K562 (cell line): Measurements from ENCODE around the gene DPH6. TPM values are rescaled to one million over a fixed set of nuclear protein-coding genes. Genes with fewer than 3 reads are reported as not detected.
"Not testable (repeated sequence)": the region's sequence is repeated elsewhere in the genome, so short reads cannot be mapped to it uniquely, and the experiment has no call there.

ENCODE experiments used
- ATAC-seq: fragments of 200-7000 bp; cut with Tn5 transposase; 3 replicates; pipeline ENCODE4 v1.9.1; 2020; ENCODE audit warnings: moderate library complexity
- BruUV-seq: library from RNA; stranded (reverse); fragments of 400-500 nt; replicated peaks from 2 replicates; lab custom pipeline; 2021; lab: Mats Ljungman, UMichigan
- CTCF ChIA-PET: fragments of 300-600 bp; formaldehyde crosslinking; extraction: SDS; loops from one replicate; lab custom pipeline; 2021; ENCODE audit warnings: low intra/inter-chr PET ratio; lab: Yijun Ruan, JAX
- POLR2A ChIA-PET: fragments of 300-600, 350-650 bp; sonication (Branson Sonifier 250); formaldehyde crosslinking; extraction: SDS; loops from one replicate; lab custom pipeline; 2021; ENCODE audit warnings: antibody characterized with exemption, inconsistent platforms; lab: Yijun Ruan, JAX
- DNase-seq, 4 experiments: peaks; one replicate each; pipeline versions ENCODE4 v3.0.0 to v3.0.0-alpha.2; 2011 to 2018; ENCODE audit warnings: low spot score in 3 of 4, mixed read lengths in 3 of 4; ENCODE audit errors: extremely low read depth in 1 of 4
- FAIRE-seq: peaks from 2 replicates; lab custom pipeline; 2011; peaks lifted over from hg19 to GRCh38; lab: Jason Lieb, UNC
- H2AFZ ChIP-seq: 2 replicates; pipeline ENCODE4 v1.6.0; 2011; ENCODE audit warnings: low read depth, low read length, control low read depth, inconsistent platforms
- H3K27ac ChIP-seq: fragments of 200-600 bp; 3 replicates; pipeline ENCODE4 v1.8.0; 2011; ENCODE audit warnings: low read depth, mild to moderate bottlenecking, control low read depth, inconsistent platforms, low read length, moderate library complexity, mixed read lengths; ENCODE audit errors: extremely low read depth
- H3K27me3 ChIP-seq, 2 experiments: fragments of 300-600 bp in 1 of 2; 2 replicates in 1 of 2; 3 replicates in 1 of 2; pipeline versions ENCODE4 v1.6.0 to v1.8.0; 2011; ENCODE audit warnings: inconsistent platforms in 2 of 2, low read length in 2 of 2, mild to moderate bottlenecking in 1 of 2, mixed read lengths in 1 of 2, moderate library complexity in 1 of 2; ENCODE audit not compliant: control insufficient read depth in 2 of 2, insufficient read depth in 2 of 2
- H3K36me3 ChIP-seq: fragments of 300-600 bp; 3 replicates; pipeline ENCODE4 v1.8.0; 2011; ENCODE audit warnings: mild to moderate bottlenecking, low read length, inconsistent platforms; ENCODE audit not compliant: control insufficient read depth, insufficient read depth
- H3K4me1 ChIP-seq, 2 experiments: fragments of 200-600 bp in 1 of 2; replicated peaks in 1 of 2; 2 replicates in 1 of 2; 3 replicates in 1 of 2; pipeline versions ENCODE4 v1.5.1 to v1.8.0; 2011; ENCODE audit warnings: inconsistent platforms in 2 of 2, low read length in 2 of 2, mild to moderate bottlenecking in 1 of 2, mixed read lengths in 1 of 2, moderate library complexity in 1 of 2; ENCODE audit not compliant: control insufficient read depth in 2 of 2, insufficient read depth in 2 of 2
- H3K4me2 ChIP-seq: 2 replicates; pipeline ENCODE4 v1.6.1; 2011; ENCODE audit warnings: low read length, control low read depth, inconsistent platforms, mixed read lengths; ENCODE audit not compliant: insufficient read depth
- H3K4me3 ChIP-seq: fragments of 200-600 bp; sonication (generic), shearing (Covaris generic); 2 replicates; pipeline ENCODE4 v1.5.1; 2016; ENCODE audit warnings: control low read depth, inconsistent platforms
- H3K79me2 ChIP-seq: fragments of 200-600 bp; 3 replicates; pipeline ENCODE4 v1.8.0; 2011; ENCODE audit warnings: low read length, inconsistent platforms; ENCODE audit not compliant: control insufficient read depth, insufficient read depth
- H3K9ac ChIP-seq, 2 experiments: 2 replicates each; pipeline versions ENCODE4 v1.6.0 to v1.6.1; 2011; ENCODE audit warnings: low read depth in 2 of 2, low read length in 2 of 2, control low read depth in 1 of 2, inconsistent platforms in 1 of 2, mild to moderate bottlenecking in 1 of 2, mixed read lengths in 1 of 2; ENCODE audit not compliant: insufficient read depth in 1 of 2
- H3K9me1 ChIP-seq: one replicate; pipeline ENCODE4 v1.6.0; 2011; ENCODE audit warnings: inconsistent platforms, mild to moderate bottlenecking, low read length, moderate library complexity; ENCODE audit not compliant: control insufficient read depth, insufficient read depth
- H3K9me3 ChIP-seq: replicated peaks from 2 replicates; pipeline ENCODE4 v1.5.1; 2011; ENCODE audit warnings: low read depth, low read length, inconsistent platforms; ENCODE audit not compliant: control insufficient read depth, insufficient read depth
- H4K20me1 ChIP-seq: replicated peaks from 2 replicates; pipeline ENCODE4 v1.6.1; 2011; ENCODE audit warnings: low read length, inconsistent platforms, mixed read lengths; ENCODE audit not compliant: control insufficient read depth, insufficient read depth
- BRCA1 ChIP-seq, 2 experiments: fragments of 450-650 bp in 1 of 2; sonication (generic) in 1 of 2; formaldehyde crosslinking in 1 of 2; IDR thresholded peaks; 2 replicates each; pipeline versions ENCODE4 v1.5.0 to v1.6.1; 2017 to 2020; ENCODE audit warnings: mild to moderate bottlenecking in 1 of 2, missing genetic modification reagents in 1 of 2
- POLR2G ChIP-seq: fragments of 200-400 bp; formaldehyde crosslinking; IDR thresholded peaks from 2 replicates; pipeline ENCODE4 v1.6.1; 2017; ENCODE audit warnings: low read depth, mild to moderate bottlenecking, antibody characterized with exemption, low read length, moderate library complexity
- RBM25 ChIP-seq: fragments of 200-400 bp; formaldehyde crosslinking; IDR thresholded peaks from 2 replicates; pipeline ENCODE4 v1.6.1; 2018; ENCODE audit warnings: low read length, low read depth, moderate library complexity; ENCODE audit not compliant: severe bottlenecking
- SREBF2 ChIP-seq: sonication (generic); formaldehyde crosslinking; IDR thresholded peaks from 2 replicates; pipeline ENCODE4 v1.4.0; 2020; ENCODE audit warnings: mild to moderate bottlenecking, missing genetic modification reagents
- ZNF146 ChIP-seq: IDR thresholded peaks from one replicate; pipeline ENCODE4 v1.6.1; 2018; ENCODE audit warnings: missing compliant biosample characterization; ENCODE audit not compliant: unreplicated experiment
- ZNF174 ChIP-seq: fragments of 250-450 bp; sonication (Bioruptor Pico); IDR thresholded peaks from 2 replicates; pipeline ENCODE4 v1.4.0; 2020; ENCODE audit warnings: mild to moderate bottlenecking
- ZNF217 ChIP-seq: sonication (generic); formaldehyde crosslinking; IDR thresholded peaks from 2 replicates; pipeline ENCODE4 v1.8.0; 2022; ENCODE audit warnings: mild to moderate bottlenecking, missing genetic modification reagents
- ZNF282 ChIP-seq: sonication (generic); formaldehyde crosslinking; IDR thresholded peaks from 2 replicates; pipeline ENCODE4 v1.8.1; 2023; ENCODE audit warnings: missing genetic modification reagents
- ZNF696 ChIP-seq: fragments of 250-450 bp; sonication (Bioruptor Pico); conservative IDR thresholded peaks from 2 replicates; pipeline ENCODE4 v1.4.0; 2020; ENCODE audit warnings: mild to moderate bottlenecking, moderate library complexity
- whole genome bisulfite sequencing: fragments of 100-300 bp; shearing (Covaris generic); methylation state at CpG from one replicate; pipeline ENCODE4 v1.1.6; 2016; ENCODE audit warnings: low coverage, mixed read lengths; ENCODE audit not compliant: insufficient coverage; ENCODE audit errors: missing lambda C conversion rate; 5-methylcytosine and 5-hydroxymethylcytosine counted together
- in situ Hi-C: fragments of 300-500 bp; cut with MboI; formaldehyde crosslinking; loops from 4 replicates; pipeline ENCODE4 v1.15.0; 2018; ENCODE audit warnings: inconsistent platforms, mixed read lengths
- intact Hi-C: fragments of 100-400 bp; cut with micrococcal nuclease; formaldehyde crosslinking; loops from 2 replicates; pipeline ENCODE4 v1.14.2; 2022
- polyA plus RNA-seq, 8 experiments: library from polyadenylated mRNA; depleted of rRNA in 4 of 8; stranded (reverse) in 5 of 8; unstranded in 3 of 8; fragments of >200 nt; fragmentation: Nextera tagmentation in 2 of 8; fragmentation: Illumina TruSeq in 1 of 8; extraction: Ambion mirVana in 2 of 8; extraction: Trizol in 1 of 8; gene quantifications; 2 replicates each; pipeline versions ENCODE4 v1.2.1 to v1.2.3, GENCODE V29; 2011 to 2014; ENCODE audit warnings: inconsistent platforms in 1 of 8, missing spikeins in 1 of 8
- total RNA-seq, 7 experiments: library from RNA; depleted of rRNA in 6 of 7; stranded (reverse); fragments of >200 nt in 6 of 7; fragmentation: Illumina TruSeq in 2 of 7; extraction: Trizol in 2 of 7; gene quantifications; 2 replicates each; pipeline versions ENCODE4 v1.2.1 to v1.2.3, GENCODE V29; 2011 to 2021; ENCODE audit warnings: low replicate concordance in 1 of 7
- TF ChIP-seq, protein P1 (sequence below): fragments of 150-350 bp; conservative IDR thresholded peaks from 2 replicates; pipeline ENCODE4 v1.6.1; 2014; ENCODE audit warnings: low read length
- TF ChIP-seq, protein P2 (sequence below): fragments of 250-450 bp; sonication (Bioruptor Pico); IDR thresholded peaks from 2 replicates; pipeline ENCODE4 v1.5.0; 2020; ENCODE audit warnings: mild to moderate bottlenecking, borderline replicate concordance

The DPH6 gene
- total and polyA plus RNA-seq, 9 of the 15 experiments (the other 6 are each of a cell fraction or from before 2014, with no cell fraction given), result 10.1 to 69.1 (median 18.8) TPM

GRCh38 chr15:35441279-35441678 is 104.7 kb downstream of the DPH6 start:
- CTCF ChIA-PET, H3K36me3 ChIP-seq, H4K20me1 ChIP-seq, DNase-seq, H3K4me2 ChIP-seq, H3K4me1 ChIP-seq, H3K9ac ChIP-seq, ATAC-seq, FAIRE-seq, H3K9me1 ChIP-seq, H3K79me2 ChIP-seq, H3K27me3 ChIP-seq, H3K4me3 ChIP-seq, BruUV-seq, H3K9me3 ChIP-seq, H3K27ac ChIP-seq, POLR2A ChIA-PET, H2AFZ ChIP-seq: not testable (repeated sequence)
- intact Hi-C loops (loop anchor here (5.0 kb wide), 1 partner anchor 819 kb away; no protein-coding TSS in a partner anchor), in situ Hi-C loops (loop anchor here (5.0 to 10.0 kb wide), 2 partner anchors 144 to 366 kb away; no protein-coding TSS in a partner anchor)
- TF ChIP-seq ZNF146 (CRISPR knock-in tag) (peak; percentile 92), RBM25 (peak; percentile 28)
- 85% methylated on average over 4 of the region's 4 CpGs for WGBS

GRCh38 chr15:35440265-35440664 is 105.7 kb downstream of the DPH6 start:
- BruUV-seq, result no TSS peak
- no peak overlapping the region for H3K4me2 ChIP-seq
- no peaks in the 10 kb centered on the region for H3K36me3 ChIP-seq
- ChIA-PET POLR2A (no interaction called here), CTCF (no interaction called here)
- no peak overlapping the region for H3K27ac ChIP-seq
- in situ Hi-C loops (loop anchor here (5.0 to 10.0 kb wide), 2 partner anchors 143 to 365 kb away; no protein-coding TSS in a partner anchor), intact Hi-C loops (loop anchor here (5.0 kb wide), 1 partner anchor 818 kb away; no protein-coding TSS in a partner anchor)
- no peaks in the 10 kb centered on the region for H4K20me1 ChIP-seq
- no peaks in the 10 kb centered on the region for H3K9me1 ChIP-seq
- no peak for ATAC-seq
- H3K4me3 ChIP-seq, result no peak overlapping the region
- H3K9ac ChIP-seq, result no peak overlapping the region
- no peaks in the 10 kb centered on the region for H3K4me1 ChIP-seq
- no peaks in the 10 kb centered on the region for H3K79me2 ChIP-seq
- DNase-seq, result no peak
- WGBS, result 38% methylated on average over 3 of the region's 3 CpGs
- no peaks in the 10 kb centered on the region for H3K9me3 ChIP-seq
- H2AFZ ChIP-seq, result no peak overlapping the region
- H3K27me3 ChIP-seq, result no peaks in the 10 kb centered on the region
- no peak for FAIRE-seq
- TF ChIP-seq, protein P1, sequence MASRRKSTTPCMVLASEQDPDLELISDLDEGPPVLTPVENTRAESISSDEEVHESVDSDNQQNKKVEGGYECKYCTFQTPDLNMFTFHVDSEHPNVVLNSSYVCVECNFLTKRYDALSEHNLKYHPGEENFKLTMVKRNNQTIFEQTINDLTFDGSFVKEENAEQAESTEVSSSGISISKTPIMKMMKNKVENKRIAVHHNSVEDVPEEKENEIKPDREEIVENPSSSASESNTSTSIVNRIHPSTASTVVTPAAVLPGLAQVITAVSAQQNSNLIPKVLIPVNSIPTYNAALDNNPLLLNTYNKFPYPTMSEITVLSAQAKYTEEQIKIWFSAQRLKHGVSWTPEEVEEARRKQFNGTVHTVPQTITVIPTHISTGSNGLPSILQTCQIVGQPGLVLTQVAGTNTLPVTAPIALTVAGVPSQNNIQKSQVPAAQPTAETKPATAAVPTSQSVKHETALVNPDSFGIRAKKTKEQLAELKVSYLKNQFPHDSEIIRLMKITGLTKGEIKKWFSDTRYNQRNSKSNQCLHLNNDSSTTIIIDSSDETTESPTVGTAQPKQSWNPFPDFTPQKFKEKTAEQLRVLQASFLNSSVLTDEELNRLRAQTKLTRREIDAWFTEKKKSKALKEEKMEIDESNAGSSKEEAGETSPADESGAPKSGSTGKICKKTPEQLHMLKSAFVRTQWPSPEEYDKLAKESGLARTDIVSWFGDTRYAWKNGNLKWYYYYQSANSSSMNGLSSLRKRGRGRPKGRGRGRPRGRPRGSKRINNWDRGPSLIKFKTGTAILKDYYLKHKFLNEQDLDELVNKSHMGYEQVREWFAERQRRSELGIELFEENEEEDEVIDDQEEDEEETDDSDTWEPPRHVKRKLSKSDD, result no peak
- no peak for TF ChIP-seq ZNF217 (CRISPR knock-in tag)
- TF ChIP-seq ZNF174 (CRISPR knock-in tag), result no peak
- TF ChIP-seq, protein P2, sequence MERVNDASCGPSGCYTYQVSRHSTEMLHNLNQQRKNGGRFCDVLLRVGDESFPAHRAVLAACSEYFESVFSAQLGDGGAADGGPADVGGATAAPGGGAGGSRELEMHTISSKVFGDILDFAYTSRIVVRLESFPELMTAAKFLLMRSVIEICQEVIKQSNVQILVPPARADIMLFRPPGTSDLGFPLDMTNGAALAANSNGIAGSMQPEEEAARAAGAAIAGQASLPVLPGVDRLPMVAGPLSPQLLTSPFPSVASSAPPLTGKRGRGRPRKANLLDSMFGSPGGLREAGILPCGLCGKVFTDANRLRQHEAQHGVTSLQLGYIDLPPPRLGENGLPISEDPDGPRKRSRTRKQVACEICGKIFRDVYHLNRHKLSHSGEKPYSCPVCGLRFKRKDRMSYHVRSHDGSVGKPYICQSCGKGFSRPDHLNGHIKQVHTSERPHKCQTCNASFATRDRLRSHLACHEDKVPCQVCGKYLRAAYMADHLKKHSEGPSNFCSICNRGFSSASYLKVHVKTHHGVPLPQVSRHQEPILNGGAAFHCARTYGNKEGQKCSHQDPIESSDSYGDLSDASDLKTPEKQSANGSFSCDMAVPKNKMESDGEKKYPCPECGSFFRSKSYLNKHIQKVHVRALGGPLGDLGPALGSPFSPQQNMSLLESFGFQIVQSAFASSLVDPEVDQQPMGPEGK (CRISPR knock-in tag), result no peak
- TF ChIP-seq BRCA1 (IDR thresholded peaks at IDR 0.05), result no peak
- no peak for TF ChIP-seq BRCA1 (CRISPR knock-in tag; IDR thresholded peaks at IDR 0.05)
- TF ChIP-seq POLR2G, result no peak
- TF ChIP-seq SREBF2 (CRISPR knock-in tag), result no peak
- TF ChIP-seq ZNF282 (CRISPR knock-in tag), result no peak
- no peak for TF ChIP-seq ZNF696 (CRISPR knock-in tag)
